GM13977 (cell line): ENCODE results near the gene TMEM132C.
A peak's percentile ranks its signal among the peaks of the same experiment; 100 is the strongest.

ENCODE experiments used
- DNase-seq: peaks from one replicate; pipeline ENCODE4 v3.0.0; 2012; ENCODE audit warnings: low spot score
- in situ Hi-C: fragments of 300-500 bp; cut with MboI; formaldehyde crosslinking; loops from one replicate; pipeline ENCODE4 v1.12.0; 2022; ENCODE audit warnings: low sequenced_read_pairs, low pct_unique_long_range_greater_than_20kb, mixed read lengths, inconsistent platforms; ENCODE audit not compliant: unreplicated experiment
- TF ChIP-seq, protein P1 (sequence below): IDR thresholded peaks from 2 replicates; pipeline ENCODE4 v1.5.1; 2012; ENCODE audit warnings: mild to moderate bottlenecking, control low read depth; ENCODE audit not compliant: insufficient read depth; ENCODE audit errors: extremely low read depth, missing control alignments

The TMEM132C gene

GRCh38 chr12:128627659-128628058, 360.7 kb downstream of the TMEM132C start:
- no peak for DNase-seq
- TF ChIP-seq, protein P1, sequence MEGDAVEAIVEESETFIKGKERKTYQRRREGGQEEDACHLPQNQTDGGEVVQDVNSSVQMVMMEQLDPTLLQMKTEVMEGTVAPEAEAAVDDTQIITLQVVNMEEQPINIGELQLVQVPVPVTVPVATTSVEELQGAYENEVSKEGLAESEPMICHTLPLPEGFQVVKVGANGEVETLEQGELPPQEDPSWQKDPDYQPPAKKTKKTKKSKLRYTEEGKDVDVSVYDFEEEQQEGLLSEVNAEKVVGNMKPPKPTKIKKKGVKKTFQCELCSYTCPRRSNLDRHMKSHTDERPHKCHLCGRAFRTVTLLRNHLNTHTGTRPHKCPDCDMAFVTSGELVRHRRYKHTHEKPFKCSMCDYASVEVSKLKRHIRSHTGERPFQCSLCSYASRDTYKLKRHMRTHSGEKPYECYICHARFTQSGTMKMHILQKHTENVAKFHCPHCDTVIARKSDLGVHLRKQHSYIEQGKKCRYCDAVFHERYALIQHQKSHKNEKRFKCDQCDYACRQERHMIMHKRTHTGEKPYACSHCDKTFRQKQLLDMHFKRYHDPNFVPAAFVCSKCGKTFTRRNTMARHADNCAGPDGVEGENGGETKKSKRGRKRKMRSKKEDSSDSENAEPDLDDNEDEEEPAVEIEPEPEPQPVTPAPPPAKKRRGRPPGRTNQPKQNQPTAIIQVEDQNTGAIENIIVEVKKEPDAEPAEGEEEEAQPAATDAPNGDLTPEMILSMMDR = no peak
- in situ Hi-C loops = no loop called here

- no peak for DNase-seq
- TF ChIP-seq, protein P1 = no peak
- in situ Hi-C loops = no loop called here
Measured at GRCh38 chr12:128629979-128630378, 363.0 kb downstream of the TMEM132C start.

GRCh38 chr12:128637642-128638606, 371.0 kb downstream of the TMEM132C start:
- DNase-seq = peak; percentile 42
- in situ Hi-C loops = no loop called here
- TF ChIP-seq, protein P1 = no peak

- no peak for DNase-seq
- TF ChIP-seq, protein P1 = no peak
- in situ Hi-C loops = no loop called here
Measured at GRCh38 chr12:128639089-128639488, 372.1 kb downstream of the TMEM132C start.

DNA sequence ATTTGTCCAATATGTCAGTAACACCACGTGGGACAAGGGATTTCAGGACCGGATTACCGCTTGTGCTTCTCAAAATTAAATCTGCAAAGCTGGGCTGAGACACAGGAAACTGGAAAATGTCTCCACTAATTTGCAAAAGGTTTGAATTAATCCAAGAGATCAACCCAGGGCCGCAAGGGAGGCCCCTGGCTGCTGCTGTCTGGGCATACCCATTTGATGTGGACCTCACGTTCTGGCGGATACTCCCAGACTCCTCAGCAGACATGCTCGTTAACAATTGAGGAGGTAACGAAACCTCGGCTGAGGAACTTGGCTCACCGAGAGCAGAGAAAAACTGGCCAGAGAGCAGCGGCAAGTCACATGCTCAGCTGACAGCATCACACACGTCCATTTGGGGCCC, 376.2 kb downstream of the TMEM132C start:
- TF ChIP-seq, protein P1 = no peak
- no peak for DNase-seq
- in situ Hi-C loops = no loop called here

DNA sequence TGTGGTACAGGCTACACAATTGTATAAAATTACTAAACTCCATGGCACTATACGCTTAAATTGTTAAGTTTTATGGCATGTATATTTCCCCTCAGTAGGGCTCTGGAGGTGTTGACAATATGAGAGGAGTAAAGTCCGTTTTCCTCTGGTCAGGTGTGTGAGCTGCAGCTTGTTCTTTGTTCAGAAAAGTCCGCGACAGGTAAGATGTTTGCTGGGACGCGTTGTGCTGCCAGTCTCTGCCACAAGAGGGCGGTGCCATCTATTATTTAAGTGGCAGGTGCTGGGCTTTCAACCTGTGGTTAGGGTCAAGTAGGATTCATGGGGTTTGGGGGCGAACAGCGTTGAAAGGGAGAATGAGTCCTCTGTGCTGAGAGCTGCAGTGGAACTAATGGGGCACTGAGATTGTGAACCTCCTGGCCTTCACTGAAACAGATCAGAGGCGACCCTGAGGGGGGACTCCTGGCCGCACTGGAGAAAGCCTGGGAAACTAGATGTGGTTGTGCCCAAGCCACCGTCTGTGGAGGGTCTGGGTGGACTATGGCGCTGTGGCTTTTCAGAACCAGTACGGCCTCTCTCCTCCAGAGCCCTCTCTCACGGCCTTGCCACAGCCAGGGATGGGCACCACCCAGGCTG, 377.8 kb downstream of the TMEM132C start:
- DNase-seq = peak; percentile 64
- in situ Hi-C loops = no loop called here
- TF ChIP-seq, protein P1 = peak; percentile 83
